ENCODE results near the gene FAAP20. TPM values are rescaled to one million over a fixed set of nuclear protein-coding genes. Genes with fewer than 3 reads are reported as not detected.

FAAP20 gene
- total RNA-seq, 1 experiment from 2014 or later = 133 TPM

- no peak for TF ChIP-seq SOX15 (CRISPR knock-in tag; IDR thresholded peaks at IDR 0.05)
Observed at GRCh38 chr1:2166695-2167094, 27.9 kb downstream of the FAAP20 start (continued).

DNA sequence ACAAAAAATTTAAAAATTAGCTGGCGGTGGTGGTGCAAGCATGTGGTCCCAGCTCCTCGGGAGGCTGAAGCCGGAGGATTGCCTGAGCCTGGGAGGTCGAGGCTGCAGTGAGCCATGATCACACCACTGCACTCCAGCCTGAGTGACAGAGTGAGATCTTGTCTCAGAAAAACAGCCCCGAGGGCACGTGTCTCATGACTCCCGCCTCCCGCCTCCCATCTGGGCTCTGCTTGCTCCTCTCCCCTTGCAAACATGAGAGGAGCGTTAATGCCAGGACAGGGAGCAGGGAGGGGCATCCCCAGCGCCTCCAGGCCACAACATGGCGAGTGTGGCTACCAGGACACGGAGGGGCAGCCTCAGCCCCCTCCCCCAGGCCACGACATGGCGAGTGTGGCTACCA lies 28.3 kb downstream of the FAAP20 start:
- no peaks in the 10 kb centered on the region for H3K27me3 Mint-ChIP-seq (ENCODE audit: low read depth)
- no peaks in the 10 kb centered on the region for H3K4me1 Mint-ChIP-seq
- ChIA-PET CTCF (interaction anchor here (0.6 to 3.9 kb wide), 5 partner anchors 8 to 1113 kb away, joined by 3 to 39 read pairs (median 4); no protein-coding TSS in a partner anchor), POLR2A (no interaction called here)
- no peak overlapping the region for H3K4me3 Mint-ChIP-seq
- ATAC-seq (no peak), DNase-seq (ENCODE audit: low spot score) (no peak)
- H3K27ac Mint-ChIP-seq = no peak overlapping the region
- no peak for TF ChIP-seq ATF1 (CRISPR knock-in tag; IDR thresholded peaks at IDR 0.05)
- TF ChIP-seq TCF7 (CRISPR knock-in tag; IDR thresholded peaks at IDR 0.05; ENCODE audit: low read depth) = no peak
- no peak for TF ChIP-seq SOX15 (CRISPR knock-in tag; IDR thresholded peaks at IDR 0.05)
- TF ChIP-seq JUN (CRISPR knock-in tag; IDR thresholded peaks at IDR 0.05) = no peak
- no peak for TF ChIP-seq RELA (CRISPR knock-in tag; IDR thresholded peaks at IDR 0.05; ENCODE audit: borderline replicate concordance)
- peaks cover 17% of the 10 kb centered on the region for H3K36me3 Mint-ChIP-seq
- no peaks in the 10 kb centered on the region for H3K9me3 Mint-ChIP-seq

- H3K27ac Mint-ChIP-seq = no peak overlapping the region
- DNase-seq (ENCODE audit: low spot score) (peak; percentile 56), ATAC-seq (peak; percentile 87)
- H3K4me1 Mint-ChIP-seq = no peaks in the 10 kb centered on the region
- no peak overlapping the region for H3K4me3 Mint-ChIP-seq
- peaks cover 15% of the 10 kb centered on the region for H3K36me3 Mint-ChIP-seq
- H3K27me3 Mint-ChIP-seq (ENCODE audit: low read depth) = no peaks in the 10 kb centered on the region
- POLR2A ChIA-PET = no interaction called here
- TF ChIP-seq PRRX2 (CRISPR knock-in tag; IDR thresholded peaks at IDR 0.05) (no peak), ESRRA (CRISPR knock-in tag; IDR thresholded peaks at IDR 0.05; ENCODE audit: borderline replicate concordance) (no peak), ZBTB43 (CRISPR knock-in tag; IDR thresholded peaks at IDR 0.05) (no peak), ZNF425 (CRISPR knock-in tag; conservative IDR thresholded peaks at IDR 0.05) (no peak), FOXJ3 (CRISPR knock-in tag; IDR thresholded peaks at IDR 0.05; ENCODE audit: borderline replicate concordance) (no peak), MYBL2 (CRISPR knock-in tag; IDR thresholded peaks at IDR 0.05) (no peak), ZNF396 (CRISPR knock-in tag; IDR thresholded peaks at IDR 0.05; ENCODE audit: borderline replicate concordance) (no peak), MXD4 (CRISPR knock-in tag; IDR thresholded peaks at IDR 0.05; ENCODE audit: borderline replicate concordance) (no peak), ELF4 (CRISPR knock-in tag; IDR thresholded peaks at IDR 0.05; ENCODE audit: low read depth) (no peak), KAT7 (CRISPR knock-in tag; IDR thresholded peaks at IDR 0.05; ENCODE audit: borderline replicate concordance) (no peak), CTCF (IDR thresholded peaks at IDR 0.05) (no peak), RELA (CRISPR knock-in tag; IDR thresholded peaks at IDR 0.05; ENCODE audit: borderline replicate concordance) (no peak), NFATC4 (CRISPR knock-in tag; IDR thresholded peaks at IDR 0.05) (no peak), FOXK1 (CRISPR knock-in tag; IDR thresholded peaks at IDR 0.05) (no peak), AR (CRISPR knock-in tag; IDR thresholded peaks at IDR 0.05) (no peak)
- TF ChIP-seq, protein P1, sequence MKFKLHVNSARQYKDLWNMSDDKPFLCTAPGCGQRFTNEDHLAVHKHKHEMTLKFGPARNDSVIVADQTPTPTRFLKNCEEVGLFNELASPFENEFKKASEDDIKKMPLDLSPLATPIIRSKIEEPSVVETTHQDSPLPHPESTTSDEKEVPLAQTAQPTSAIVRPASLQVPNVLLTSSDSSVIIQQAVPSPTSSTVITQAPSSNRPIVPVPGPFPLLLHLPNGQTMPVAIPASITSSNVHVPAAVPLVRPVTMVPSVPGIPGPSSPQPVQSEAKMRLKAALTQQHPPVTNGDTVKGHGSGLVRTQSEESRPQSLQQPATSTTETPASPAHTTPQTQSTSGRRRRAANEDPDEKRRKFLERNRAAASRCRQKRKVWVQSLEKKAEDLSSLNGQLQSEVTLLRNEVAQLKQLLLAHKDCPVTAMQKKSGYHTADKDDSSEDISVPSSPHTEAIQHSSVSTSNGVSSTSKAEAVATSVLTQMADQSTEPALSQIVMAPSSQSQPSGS (CRISPR knock-in tag; IDR thresholded peaks at IDR 0.05; ENCODE audit: borderline replicate concordance, low read depth) = no peak
- H3K9me3 Mint-ChIP-seq = no peaks in the 10 kb centered on the region
- CTCF ChIA-PET = interaction anchor here (0.5 to 3.9 kb wide), 6 partner anchors 9 to 1114 kb away, joined by 3 to 39 read pairs (median 4); no protein-coding TSS in a partner anchor
Observed at GRCh38 chr1:2165646-2166045, 28.9 kb downstream of the FAAP20 start.

All from WTC11 (cell line).